HepG2 (cell line): ENCODE data around the gene C15orf62. TPM values are rescaled to one million over a fixed set of nuclear protein-coding genes. Genes with fewer than 3 reads are reported as not detected.

Experiments
- ATAC-seq: fragments of 200-7000 bp; cut with Tn5 transposase; 3 replicates; pipeline ENCODE4 v1.9.1; 2020; ENCODE audit warnings: mild to moderate bottlenecking, moderate library complexity
- BruUV-seq: library from RNA; stranded (reverse); fragments of 400-500 nt; replicated peaks from 2 replicates; lab custom pipeline; 2021; lab: Mats Ljungman, UMichigan
- CTCF ChIA-PET: fragments of 300-600 bp; formaldehyde crosslinking; extraction: SDS; loops from one replicate; lab custom pipeline; 2021; ENCODE audit warnings: low total read pairs, inconsistent platforms, low intra/inter-chr PET ratio; lab: Yijun Ruan, JAX
- POLR2A ChIA-PET: fragments of 350-600 bp; sonication (Branson Sonifier 250); formaldehyde crosslinking; loops from one replicate; lab custom pipeline; 2020; ENCODE audit warnings: antibody characterized with exemption, inconsistent platforms; lab: Yijun Ruan, JAX
- DNase-seq: peaks from one replicate; pipeline ENCODE4 v3.0.0-alpha.2; 2015; ENCODE audit warnings: low spot score
- FAIRE-seq: peaks from 3 replicates; lab custom pipeline; 2011; peaks lifted over from hg19 to GRCh38; lab: Jason Lieb, UNC
- H2AFZ ChIP-seq: one replicate; pipeline ENCODE4 v1.6.1; 2011; ENCODE audit warnings: low read length, inconsistent platforms
- H3K27ac ChIP-seq: fragments of 300-600 bp; 3 replicates; pipeline ENCODE4 v1.8.0; 2011; ENCODE audit warnings: mixed run types, mild to moderate bottlenecking, mixed read lengths, low read length, inconsistent platforms; ENCODE audit not compliant: insufficient read depth; ENCODE audit errors: extremely low read length
- H3K27me3 ChIP-seq, 2 experiments: fragments of 200-600 bp in 1 of 2; 2 replicates in 1 of 2; 3 replicates in 1 of 2; pipeline versions ENCODE4 v1.6.0 to v1.8.0; 2011; ENCODE audit warnings: low read length in 2 of 2, mild to moderate bottlenecking in 2 of 2, moderate library complexity in 2 of 2, inconsistent platforms in 1 of 2; ENCODE audit not compliant: insufficient read depth in 2 of 2, control insufficient read depth in 1 of 2
- H3K36me3 ChIP-seq, 2 experiments: fragments of 200-600 bp in 1 of 2; replicated peaks in 1 of 2; 2 replicates in 1 of 2; 3 replicates in 1 of 2; pipeline versions ENCODE4 v1.5.1 to v1.8.0; 2011; ENCODE audit warnings: low read length in 2 of 2, inconsistent platforms in 1 of 2; ENCODE audit not compliant: insufficient read depth in 2 of 2, control insufficient read depth in 1 of 2
- H3K4me1 ChIP-seq: 2 replicates; pipeline ENCODE4 v1.5.1; 2012; ENCODE audit warnings: low read length, inconsistent platforms; ENCODE audit not compliant: insufficient read depth
- H3K4me2 ChIP-seq: 2 replicates; pipeline ENCODE4 v1.6.0; 2011; ENCODE audit warnings: low read depth, low read length, inconsistent platforms
- H3K4me3 ChIP-seq, 3 experiments: fragments of 200-600 bp in 1 of 3; sonication (generic), shearing (Covaris generic) in 1 of 3; replicated peaks in 1 of 3; 2 replicates each; pipeline ENCODE4 v1.5.1; 2011 to 2016; ENCODE audit warnings: low read length in 3 of 3, inconsistent platforms in 2 of 3, low read depth in 2 of 3, mild to moderate bottlenecking in 2 of 3, control low read depth in 1 of 3, mixed read lengths in 1 of 3; ENCODE audit not compliant: insufficient read depth in 1 of 3
- H3K79me2 ChIP-seq: one replicate; pipeline ENCODE4 v1.6.1; 2011; ENCODE audit warnings: low read length, inconsistent platforms; ENCODE audit not compliant: insufficient read depth
- H3K9ac ChIP-seq: 2 replicates; pipeline ENCODE4 v1.6.0; 2011; ENCODE audit warnings: mild to moderate bottlenecking, low read depth, low read length, inconsistent platforms; ENCODE audit not compliant: insufficient read depth
- H3K9me3 ChIP-seq: 2 replicates; pipeline ENCODE4 v1.5.1; 2012; ENCODE audit warnings: mild to moderate bottlenecking, low read length
- H4K20me1 ChIP-seq: 2 replicates; pipeline ENCODE4 v1.6.0; 2011; ENCODE audit warnings: inconsistent platforms, mild to moderate bottlenecking, low read length, moderate library complexity; ENCODE audit not compliant: insufficient read depth
- ERF ChIP-seq: IDR thresholded peaks from 2 replicates; pipeline ENCODE4 v1.6.1; 2018; ENCODE audit warnings: missing biosample characterization, missing genetic modification reagents
- REL ChIP-seq: sonication (generic); formaldehyde crosslinking; conservative IDR thresholded peaks from 2 replicates; pipeline ENCODE4 v1.8.0; 2022; ENCODE audit warnings: mild to moderate bottlenecking, missing genetic modification reagents, moderate library complexity
- SRY ChIP-seq: sonication (generic); formaldehyde crosslinking; IDR thresholded peaks from 2 replicates; pipeline ENCODE4 v1.8.0; 2022; ENCODE audit warnings: mild to moderate bottlenecking, missing genetic modification reagents
- ZBTB21 ChIP-seq: sonication (generic); formaldehyde crosslinking; IDR thresholded peaks from 2 replicates; pipeline ENCODE4 v1.4.0; 2020; ENCODE audit warnings: missing genetic modification reagents
- WGBS: methylation state at CpG from one replicate; pipeline ENCODE4 v1.1.6; 2017; ENCODE audit warnings: low lambda C conversion rate; 5-methylcytosine and 5-hydroxymethylcytosine counted together
- in situ Hi-C: cut with HindIII; loops from 2 replicates; pipeline ENCODE4 v1.10.0; 2017; ENCODE audit warnings: low pct_unique_long_range_greater_than_20kb; ENCODE audit not compliant: extremely low pct_ligation_motif_present
- intact Hi-C: fragments of 100-400 bp; cut with micrococcal nuclease; formaldehyde crosslinking; loops from one replicate; pipeline ENCODE4 v1.10.0; 2022; ENCODE audit not compliant: unreplicated experiment
- polyA plus RNA-seq, 8 experiments: library from polyadenylated mRNA; depleted of rRNA in 3 of 8; stranded (reverse) in 7 of 8; unstranded in 1 of 8; fragments of >200 nt; fragmentation: Illumina TruSeq in 4 of 8; extraction: Trizol in 4 of 8; gene quantifications; 2 replicates each; pipeline versions ENCODE4 v1.2.1 to v1.2.3, GENCODE V29; 2011 to 2016; ENCODE audit warnings: low read depth in 4 of 8, missing spikeins in 1 of 8, mixed read lengths in 1 of 8; ENCODE audit not compliant: insufficient read depth in 1 of 8
- total RNA-seq, 5 experiments: library from RNA; depleted of rRNA; stranded (reverse); fragments of >200 nt; fragmentation: Illumina TruSeq; extraction: Trizol; gene quantifications; 2 replicates each; pipeline ENCODE4 v1.2.3, GENCODE V29; 2016; ENCODE audit warnings: low read depth in 1 of 5
- TF ChIP-seq, protein P1 (sequence below): sonication (generic); formaldehyde crosslinking; IDR thresholded peaks from 2 replicates; pipeline ENCODE4 v1.8.0; 2022; ENCODE audit warnings: missing genetic modification reagents, low read depth, mild to moderate bottlenecking, borderline replicate concordance

The C15orf62 gene
- total and polyA plus RNA-seq, 2 of the 13 experiments (the other 11 are each of a cell fraction or from before 2014, with no cell fraction given): 0.51 to 1.1 TPM

GRCh38 chr15:40787344-40787841, 17.6 kb downstream of the C15orf62 start:
- Histone ChIP-seq H3K4me1 (peaks cover 38% of the 10 kb centered on the region), H4K20me1 (no peaks in the 10 kb centered on the region; the same call in 1 of the 2 replicates), H3K79me2 (peaks cover 12% of the 10 kb centered on the region), H3K9me3 (no peaks in the 10 kb centered on the region), H3K36me3 (0 out of 5 replicates have a peak, but pooled peaks cover 0 to 4% of the 10 kb centered on the region in 2 experiments), H3K9ac (no peak overlapping the region), H3K4me2 (no peak overlapping the region), H3K27me3 (no peaks in the 10 kb centered on the region), H3K4me3 (no peak overlapping the region), H3K27ac (no peak overlapping the region), H2AFZ (no peak overlapping the region)
- TF ChIP-seq SRY (CRISPR knock-in tag) (no peak), ZBTB21 (no peak)
- ChIA-PET CTCF (no interaction called here), POLR2A (interaction anchor here (0.6 kb wide), 1 partner anchor 336 kb away, joined by 3 read pairs; no protein-coding TSS in a partner anchor)
- intact Hi-C loops: no loop called here
- 95% methylated on average over 4 of the region's 4 CpGs for WGBS
- no peak for FAIRE-seq
- ATAC-seq: no peak
- no TSS peak for BruUV-seq
- in situ Hi-C loops: no loop called here
- no peak for DNase-seq

- Histone ChIP-seq H4K20me1 (no peaks in the 10 kb centered on the region), H3K27me3 (no peaks in the 10 kb centered on the region), H3K36me3 (0 out of 5 replicates have a peak, but pooled peaks cover 0 to 4% of the 10 kb centered on the region in 2 experiments), H2AFZ (no peak overlapping the region), H3K27ac (no peak overlapping the region), H3K9me3 (no peaks in the 10 kb centered on the region), H3K4me1 (peaks cover 44% of the 10 kb centered on the region), H3K4me3 (no peak overlapping the region), H3K79me2 (peaks cover 15% of the 10 kb centered on the region), H3K4me2 (no peak overlapping the region), H3K9ac (no peak overlapping the region)
- TF ChIP-seq REL (CRISPR knock-in tag) (no peak), ERF (CRISPR knock-in tag) (no peak)
- TF ChIP-seq, protein P1, sequence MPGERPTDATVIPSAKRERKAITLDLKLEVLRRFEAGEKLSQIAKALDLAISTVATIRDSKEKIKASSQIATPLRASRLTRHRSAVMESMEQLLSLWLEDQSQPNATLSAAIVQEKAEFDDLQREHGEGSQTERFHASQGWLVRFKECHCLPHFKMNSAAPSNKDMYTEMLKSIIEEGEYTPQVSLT (CRISPR knock-in tag): no peak
- DNase-seq: no peak
- CTCF ChIA-PET: no interaction called here
- intact Hi-C loops (no loop called here), in situ Hi-C loops (no loop called here)
- FAIRE-seq: no peak
- no TSS peak for BruUV-seq
- ATAC-seq: no peak
- WGBS: 85% methylated on average over 3 of the region's 6 CpGs
- POLR2A ChIA-PET: interaction anchor here (0.6 kb wide), 1 partner anchor 335 kb away, joined by 3 read pairs; no protein-coding TSS in a partner anchor
Observed at GRCh38 chr15:40787991-40788390, 18.2 kb downstream of the C15orf62 start.
